ENCODE data around the gene DPH1.

The DPH1 gene

DNA sequence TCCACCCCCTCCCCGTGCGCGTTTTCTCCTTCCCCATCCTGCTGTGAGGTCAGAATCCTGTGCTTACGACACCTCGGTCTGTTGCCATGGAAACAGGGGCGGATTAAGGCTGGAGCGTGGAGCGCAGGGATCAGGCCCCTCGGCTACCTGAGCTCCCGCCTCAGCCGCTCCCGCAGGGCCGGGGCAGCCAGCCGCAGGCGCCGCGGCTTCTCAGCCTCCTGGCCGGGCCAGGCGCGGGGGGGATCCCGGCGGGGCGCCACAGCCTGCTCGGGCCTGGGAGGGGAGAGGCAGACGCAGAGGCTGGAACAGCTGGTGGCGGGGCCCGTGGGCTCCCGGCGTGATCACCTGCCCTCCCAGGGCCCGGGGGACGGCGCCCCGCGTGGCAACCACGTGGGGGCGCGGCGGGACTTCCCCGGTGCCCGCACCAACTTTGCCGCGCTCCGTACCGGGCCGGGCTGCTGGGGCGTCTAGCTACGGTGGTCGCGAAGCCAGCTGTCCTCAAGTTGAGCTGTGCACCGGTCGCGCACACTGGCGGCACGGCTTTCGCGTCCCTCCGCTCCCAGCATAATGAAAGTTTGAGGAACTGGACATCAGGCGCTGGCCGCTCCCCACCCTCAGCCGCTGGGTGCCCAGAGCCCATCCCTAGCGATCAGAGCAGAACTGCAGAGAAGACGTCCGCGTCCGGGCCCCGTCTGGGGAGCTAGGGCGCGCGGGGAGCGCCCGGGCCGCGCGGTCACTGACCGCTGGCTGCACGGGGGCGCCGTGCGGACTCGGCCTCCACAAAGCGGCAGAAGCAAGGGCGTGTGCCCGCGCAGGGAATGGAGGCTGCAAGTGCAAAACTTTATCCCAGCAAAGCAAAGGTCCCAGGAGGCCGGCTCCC is 6.0 kb upstream of the DPH1 start (continued):
- no peak for TF ChIP-seq ZSCAN4 (tag by site-specific recombination; IDR thresholded peaks at IDR 0.05)
- no peak for TF ChIP-seq GLI4 (tag by site-specific recombination; IDR thresholded peaks at IDR 0.05)
- TF ChIP-seq ZNF571 (tag by site-specific recombination; IDR thresholded peaks at IDR 0.05) = no peak

DNA sequence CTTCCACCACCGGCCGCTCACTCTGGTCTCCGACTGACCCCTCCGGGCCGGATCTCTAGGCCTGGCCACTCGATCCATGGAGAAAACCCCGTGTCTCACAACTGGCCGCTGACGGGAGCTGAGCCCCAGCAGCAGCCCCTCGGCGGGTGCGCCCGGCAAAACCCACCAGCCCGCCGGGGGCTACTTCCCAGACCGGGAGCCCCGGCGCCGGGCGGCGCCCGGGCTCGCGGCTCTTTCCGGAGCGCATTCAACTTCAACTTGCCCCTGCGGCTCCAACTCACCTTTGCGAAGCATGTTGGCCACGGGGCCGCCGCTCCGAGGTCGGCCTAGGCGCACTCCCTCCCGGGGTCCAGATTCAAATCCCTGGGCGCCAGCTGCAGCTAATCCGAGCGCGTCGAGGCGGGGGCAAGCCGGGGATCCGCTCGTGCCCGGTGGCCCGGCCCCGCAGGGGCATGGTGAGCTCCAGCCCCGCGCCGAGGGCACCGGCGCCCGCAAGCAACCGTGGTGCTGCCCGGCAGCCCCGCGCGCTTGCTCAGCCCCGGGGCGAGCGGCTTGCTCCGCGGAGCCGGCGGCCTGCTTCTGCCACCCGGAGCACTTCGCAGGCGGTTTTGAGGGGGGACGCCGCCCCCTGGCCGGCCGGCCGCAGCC is 5.3 kb upstream of the DPH1 start:
- Histone ChIP-seq H3K4me1 (ENCODE audit: control insufficient read depth, insufficient read depth, low read length) (peaks cover 10% of the 10 kb centered on the region; the same call in 1 of the 2 replicates), H3K9me3 (ENCODE audit: control insufficient read depth, insufficient read depth, low read depth, low read length) (no peaks in the 10 kb centered on the region), H3K4me3 (ENCODE audit: low read depth, low read length) (peak overlapping the region; percentile 40), H3K36me3 (ENCODE audit: control insufficient read depth in 2 of 2, insufficient read depth in 1 of 2, low read length in 2 of 2) (no peaks in the 10 kb centered on the region), H3K27ac (ENCODE audit: extremely low read depth, low read depth, low read length) (peak overlapping the region; percentile 39; the same call in 1 of the 2 replicates)
- POLR2A ChIA-PET = interaction anchor here (0.6 to 3.5 kb wide), 14 partner anchors 11 to 376 kb away, joined by 3 to 19 read pairs (median 4); partner anchors contain the start of genes OVCA2, RPA1 and SMYD4
- TF ChIP-seq ZNF335 (tag by site-specific recombination; conservative IDR thresholded peaks at IDR 0.05) (0 out of 2 replicates have a peak, but pooled peaks have one; percentile 8), ZNF660 (tag by site-specific recombination; IDR thresholded peaks at IDR 0.05) (0 out of 2 replicates have a peak, but pooled peaks have one; percentile 28), ZNF24 (tag by site-specific recombination; IDR thresholded peaks at IDR 0.05) (no peak), ZBTB26 (tag by site-specific recombination; optimal IDR thresholded peaks at IDR 0.05) (peak; percentile 14), BCL11A (tag by site-specific recombination; IDR thresholded peaks at IDR 0.05; ENCODE audit: low read depth) (no peak)
- TF ChIP-seq, protein P1, sequence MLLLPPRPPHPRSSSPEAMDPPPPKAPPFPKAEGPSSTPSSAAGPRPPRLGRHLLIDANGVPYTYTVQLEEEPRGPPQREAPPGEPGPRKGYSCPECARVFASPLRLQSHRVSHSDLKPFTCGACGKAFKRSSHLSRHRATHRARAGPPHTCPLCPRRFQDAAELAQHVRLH (tag by site-specific recombination; IDR thresholded peaks at IDR 0.05) = no peak
- CTCF ChIA-PET = interaction anchor here (0.5 to 12.2 kb wide), 14 partner anchors 12 to 746 kb away, joined by 3 to 145 read pairs (median 4); partner anchors contain the start of gene OVCA2

DNA sequence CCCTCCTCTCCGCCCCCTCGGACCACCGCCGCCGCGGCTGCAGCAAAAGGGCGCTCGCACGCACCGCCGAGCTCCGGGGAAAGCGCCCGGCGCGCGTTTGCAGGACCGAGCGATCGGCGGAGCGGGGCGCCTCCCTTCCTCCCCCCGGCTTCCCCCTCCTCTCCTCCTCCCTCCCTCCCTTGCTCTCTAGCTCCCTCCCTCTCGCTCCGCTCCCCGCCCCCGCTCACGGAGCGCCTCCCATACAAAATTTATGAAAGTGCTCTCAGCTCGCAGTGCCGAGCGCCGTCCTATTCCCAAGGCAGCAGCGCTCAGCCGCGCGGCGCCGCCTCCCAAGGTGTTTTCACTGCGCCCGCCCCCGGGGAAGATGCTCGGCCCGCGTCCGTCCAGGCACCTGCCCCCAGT is 4.7 kb upstream of the DPH1 start, which contains the start of gene RTN4RL1:
Gene RTN4RL1 (minus strand): TSS at position 115 of the 402 bp plus-strand sequence. CDS start 469 bp downstream, outside the sequence.
- Histone ChIP-seq H3K36me3 (ENCODE audit: control insufficient read depth in 2 of 2, insufficient read depth in 1 of 2, low read length in 2 of 2) (no peaks in the 10 kb centered on the region), H3K4me3 (ENCODE audit: low read depth, low read length) (peak within 1 kb of the TSS; percentile 40), H3K9me3 (ENCODE audit: control insufficient read depth, insufficient read depth, low read depth, low read length) (no peaks in the 10 kb centered on the region), H3K27ac (ENCODE audit: extremely low read depth, low read depth, low read length) (peak within 1 kb of the TSS; percentile 39; the same call in 1 of the 2 replicates), H3K4me1 (ENCODE audit: control insufficient read depth, insufficient read depth, low read length) (peaks cover 10% of the 10 kb centered on the region; the same call in 1 of the 2 replicates)
- ChIA-PET CTCF (interaction anchor here (0.6 to 12.2 kb wide), 18 partner anchors 13 to 746 kb away, joined by 3 to 145 read pairs (median 4); partner anchors contain the start of genes HIC1 and OVCA2), POLR2A (interaction anchor here (0.6 to 3.5 kb wide), 16 partner anchors 14 to 376 kb away, joined by 3 to 19 read pairs (median 4); partner anchors contain the start of genes OVCA2, RPA1 and SMYD4)
- TF ChIP-seq ZNF112 (tag by site-specific recombination; IDR thresholded peaks at IDR 0.05) (no peak), ZNF629 (tag by site-specific recombination; IDR thresholded peaks at IDR 0.05) (0 out of 2 replicates have a peak, but pooled peaks have one; percentile 35), MZF1 (tag by site-specific recombination; IDR thresholded peaks at IDR 0.05; ENCODE audit: borderline replicate concordance) (no peak), ZFP69B (tag by site-specific recombination; IDR thresholded peaks at IDR 0.05) (no peak), KLF8 (tag by site-specific recombination; IDR thresholded peaks at IDR 0.05) (peak; percentile 75), GLI4 (tag by site-specific recombination; IDR thresholded peaks at IDR 0.05) (no peak), ZNF416 (tag by site-specific recombination; IDR thresholded peaks at IDR 0.05) (no peak), ZBTB26 (tag by site-specific recombination; optimal IDR thresholded peaks at IDR 0.05) (peak; percentile 68), ZNF571 (tag by site-specific recombination; IDR thresholded peaks at IDR 0.05) (no peak), ZNF701 (tag by site-specific recombination; IDR thresholded peaks at IDR 0.05) (no peak), HOXA7 (CRISPR knock-in tag; IDR thresholded peaks at IDR 0.05; ENCODE audit: borderline replicate concordance) (no peak), ZBTB8A (tag by site-specific recombination; IDR thresholded peaks at IDR 0.05) (peak; percentile 10; the same call in 1 of the 2 replicates), HOXD13 (CRISPR knock-in tag; IDR thresholded peaks at IDR 0.05; ENCODE audit: borderline replicate concordance) (no peak)
- TF ChIP-seq, protein P2, sequence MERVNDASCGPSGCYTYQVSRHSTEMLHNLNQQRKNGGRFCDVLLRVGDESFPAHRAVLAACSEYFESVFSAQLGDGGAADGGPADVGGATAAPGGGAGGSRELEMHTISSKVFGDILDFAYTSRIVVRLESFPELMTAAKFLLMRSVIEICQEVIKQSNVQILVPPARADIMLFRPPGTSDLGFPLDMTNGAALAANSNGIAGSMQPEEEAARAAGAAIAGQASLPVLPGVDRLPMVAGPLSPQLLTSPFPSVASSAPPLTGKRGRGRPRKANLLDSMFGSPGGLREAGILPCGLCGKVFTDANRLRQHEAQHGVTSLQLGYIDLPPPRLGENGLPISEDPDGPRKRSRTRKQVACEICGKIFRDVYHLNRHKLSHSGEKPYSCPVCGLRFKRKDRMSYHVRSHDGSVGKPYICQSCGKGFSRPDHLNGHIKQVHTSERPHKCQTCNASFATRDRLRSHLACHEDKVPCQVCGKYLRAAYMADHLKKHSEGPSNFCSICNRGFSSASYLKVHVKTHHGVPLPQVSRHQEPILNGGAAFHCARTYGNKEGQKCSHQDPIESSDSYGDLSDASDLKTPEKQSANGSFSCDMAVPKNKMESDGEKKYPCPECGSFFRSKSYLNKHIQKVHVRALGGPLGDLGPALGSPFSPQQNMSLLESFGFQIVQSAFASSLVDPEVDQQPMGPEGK (tag by site-specific recombination; IDR thresholded peaks at IDR 0.05) = peak; percentile 59
- TF ChIP-seq, protein P3, sequence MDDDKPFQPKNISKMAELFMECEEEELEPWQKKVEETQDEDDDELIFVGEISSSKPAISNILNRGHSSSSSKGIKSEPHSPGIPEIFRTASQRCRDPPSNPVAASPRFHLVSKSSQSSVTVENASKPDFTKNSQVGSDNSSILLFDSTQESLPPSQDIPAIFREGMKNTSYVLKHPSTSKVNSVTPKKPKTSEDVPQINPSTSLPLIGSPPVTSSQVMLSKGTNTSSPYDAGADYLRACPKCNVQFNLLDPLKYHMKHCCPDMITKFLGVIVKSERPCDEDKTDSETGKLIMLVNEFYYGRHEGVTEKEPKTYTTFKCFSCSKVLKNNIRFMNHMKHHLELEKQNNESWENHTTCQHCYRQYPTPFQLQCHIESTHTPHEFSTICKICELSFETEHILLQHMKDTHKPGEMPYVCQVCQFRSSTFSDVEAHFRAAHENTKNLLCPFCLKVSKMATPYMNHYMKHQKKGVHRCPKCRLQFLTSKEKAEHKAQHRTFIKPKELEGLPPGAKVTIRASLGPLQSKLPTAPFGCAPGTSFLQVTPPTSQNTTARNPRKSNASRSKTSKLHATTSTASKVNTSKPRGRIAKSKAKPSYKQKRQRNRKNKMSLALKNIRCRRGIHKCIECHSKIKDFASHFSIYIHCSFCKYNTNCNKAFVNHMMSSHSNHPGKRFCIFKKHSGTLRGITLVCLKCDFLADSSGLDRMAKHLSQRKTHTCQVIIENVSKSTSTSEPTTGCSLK (tag by site-specific recombination; IDR thresholded peaks at IDR 0.05) = no peak

Data from HEK293 (cell line).